ENCODE data around the gene FARP1. TPM values are rescaled to one million over a fixed set of nuclear protein-coding genes. Genes with fewer than 3 reads are reported as not detected.

Gene FARP1
- total RNA-seq, 4 donors from 2014 or later: 13.7 to 38.9 (median 30.2) TPM

DNA sequence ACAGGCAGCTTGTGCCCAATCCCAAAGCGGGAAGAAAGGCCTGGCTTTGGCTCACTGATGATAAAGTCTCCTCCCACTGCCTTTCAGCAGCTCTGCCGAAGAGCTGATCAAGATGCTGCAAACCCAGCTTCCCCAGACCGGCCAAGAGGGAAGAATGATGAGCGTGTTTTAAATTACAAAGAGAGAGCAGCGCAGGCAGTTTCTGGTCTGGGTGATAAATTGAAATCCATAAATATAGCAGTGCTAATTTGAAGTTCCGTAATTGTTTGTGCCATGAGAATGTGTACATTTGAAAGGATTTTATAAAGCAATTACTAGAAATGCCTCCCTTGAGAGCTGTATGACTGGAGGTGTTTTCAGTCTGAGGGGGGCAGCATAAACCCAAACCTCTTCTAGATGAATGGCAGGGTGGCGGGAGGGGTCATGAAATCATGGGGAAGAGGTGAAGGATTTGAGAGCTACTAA lies 262.2 kb downstream of the FARP1 start:
- no peak for ATAC-seq (ENCODE audit: low FRiP score)
- TF ChIP-seq, protein P1, sequence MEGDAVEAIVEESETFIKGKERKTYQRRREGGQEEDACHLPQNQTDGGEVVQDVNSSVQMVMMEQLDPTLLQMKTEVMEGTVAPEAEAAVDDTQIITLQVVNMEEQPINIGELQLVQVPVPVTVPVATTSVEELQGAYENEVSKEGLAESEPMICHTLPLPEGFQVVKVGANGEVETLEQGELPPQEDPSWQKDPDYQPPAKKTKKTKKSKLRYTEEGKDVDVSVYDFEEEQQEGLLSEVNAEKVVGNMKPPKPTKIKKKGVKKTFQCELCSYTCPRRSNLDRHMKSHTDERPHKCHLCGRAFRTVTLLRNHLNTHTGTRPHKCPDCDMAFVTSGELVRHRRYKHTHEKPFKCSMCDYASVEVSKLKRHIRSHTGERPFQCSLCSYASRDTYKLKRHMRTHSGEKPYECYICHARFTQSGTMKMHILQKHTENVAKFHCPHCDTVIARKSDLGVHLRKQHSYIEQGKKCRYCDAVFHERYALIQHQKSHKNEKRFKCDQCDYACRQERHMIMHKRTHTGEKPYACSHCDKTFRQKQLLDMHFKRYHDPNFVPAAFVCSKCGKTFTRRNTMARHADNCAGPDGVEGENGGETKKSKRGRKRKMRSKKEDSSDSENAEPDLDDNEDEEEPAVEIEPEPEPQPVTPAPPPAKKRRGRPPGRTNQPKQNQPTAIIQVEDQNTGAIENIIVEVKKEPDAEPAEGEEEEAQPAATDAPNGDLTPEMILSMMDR (IDR thresholded peaks at IDR 0.05): no peak
- no peak for DNase-seq (ENCODE audit: low spot score)

DNA sequence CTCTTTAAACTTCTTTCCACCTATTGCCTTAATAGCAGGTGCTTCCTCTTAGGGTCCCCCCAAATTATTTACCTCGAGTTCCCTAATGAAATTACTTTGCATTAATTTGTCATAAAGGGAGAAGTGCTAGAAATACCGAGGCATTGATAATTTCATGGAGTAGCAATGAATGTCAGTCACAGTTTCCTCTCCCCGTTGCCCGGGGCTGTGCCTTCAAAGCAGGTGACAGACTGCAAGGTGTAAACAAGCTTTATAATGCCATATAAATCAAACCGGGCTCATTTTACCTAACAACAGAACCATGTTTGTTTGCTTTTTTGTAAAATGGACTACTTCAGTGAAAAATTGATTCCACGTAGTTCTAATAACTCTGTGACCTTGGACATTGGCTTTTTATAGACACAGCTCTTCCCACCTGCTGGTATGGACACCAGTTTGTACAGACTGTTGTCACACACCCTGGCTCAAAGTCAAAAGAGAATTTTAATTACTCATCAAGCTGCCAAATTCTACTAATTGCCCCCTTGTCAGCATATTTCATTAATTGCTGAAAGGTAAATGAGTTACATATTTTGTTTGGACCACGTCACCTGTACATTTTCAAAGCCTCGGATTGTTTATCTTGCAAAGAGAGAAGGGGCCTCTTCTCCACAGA lies 262.9 kb downstream of the FARP1 start:
- DNase-seq (ENCODE audit: low spot score): no peak
- TF ChIP-seq, protein P1 (IDR thresholded peaks at IDR 0.05): no peak
- ATAC-seq (ENCODE audit: low FRiP score): no peak

DNA sequence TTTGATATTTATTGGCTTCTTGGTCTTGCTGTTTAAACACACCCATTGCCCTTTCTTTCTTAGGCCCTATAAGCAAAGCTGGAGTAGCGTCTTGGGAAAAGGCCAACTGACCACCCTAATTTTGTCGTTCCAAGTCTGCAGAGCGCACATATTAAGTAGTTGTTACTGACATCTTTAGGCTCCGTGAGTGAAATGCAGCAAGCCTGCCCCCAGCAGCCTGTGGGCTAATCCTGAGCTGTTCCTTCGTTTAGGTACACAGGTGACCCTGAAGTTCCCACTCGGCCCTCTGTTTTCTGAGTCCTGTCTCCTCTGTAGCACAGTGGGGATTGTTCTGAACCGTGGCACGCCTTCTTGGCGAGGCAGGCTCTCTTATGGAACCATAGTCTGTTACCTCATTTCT lies 263.5 kb downstream of the FARP1 start:
- TF ChIP-seq, protein P1 (IDR thresholded peaks at IDR 0.05): no peak
- ATAC-seq (ENCODE audit: low FRiP score): no peak

DNA sequence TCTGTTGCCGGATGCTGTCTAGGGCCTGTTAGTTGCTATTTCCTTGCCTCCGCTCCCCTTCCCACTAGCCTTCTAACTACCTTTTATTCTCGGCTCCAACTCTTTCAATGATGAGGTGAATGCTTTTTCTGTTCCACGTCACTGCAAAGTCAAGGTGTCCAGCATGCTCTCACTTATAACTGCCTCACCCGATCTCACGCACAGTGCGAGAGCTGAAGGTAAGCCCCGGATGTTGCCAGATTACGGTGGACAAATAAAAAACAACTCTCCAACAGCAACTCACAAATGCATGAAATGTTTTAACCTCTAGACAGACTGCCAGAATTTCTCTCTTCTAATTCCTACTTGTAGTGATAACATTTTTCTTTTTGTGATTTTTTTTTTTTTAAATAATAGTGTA lies 264.1 kb downstream of the FARP1 start:
- TF ChIP-seq, protein P1 (IDR thresholded peaks at IDR 0.05): no peak
- no peak for DNase-seq (ENCODE audit: low spot score)
- no peak for ATAC-seq (ENCODE audit: low FRiP score)

More for the DNA sequence above, 263.5 kb downstream of the FARP1 start:
- DNase-seq (ENCODE audit: low spot score): no peak

DNA sequence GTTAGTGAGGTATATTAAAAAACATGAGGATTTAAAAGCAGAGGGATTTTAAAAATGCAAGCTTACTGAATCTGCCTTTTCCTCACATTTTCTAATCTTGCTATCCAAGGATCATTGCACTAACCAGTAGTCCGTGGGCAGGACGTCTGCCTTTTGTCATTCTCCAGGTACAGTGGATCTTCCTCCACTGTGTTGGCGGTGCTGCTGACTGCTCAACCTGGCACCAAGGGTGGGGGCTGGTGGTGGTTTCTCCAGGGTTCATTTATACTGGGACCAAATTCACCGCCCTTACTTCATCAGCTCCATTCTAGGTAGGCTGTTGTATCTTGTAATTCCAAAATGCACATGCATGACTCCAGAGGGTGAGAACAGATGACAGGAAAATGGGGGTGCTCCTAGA lies 264.7 kb downstream of the FARP1 start:
- TF ChIP-seq, protein P1 (IDR thresholded peaks at IDR 0.05): no peak

DNA sequence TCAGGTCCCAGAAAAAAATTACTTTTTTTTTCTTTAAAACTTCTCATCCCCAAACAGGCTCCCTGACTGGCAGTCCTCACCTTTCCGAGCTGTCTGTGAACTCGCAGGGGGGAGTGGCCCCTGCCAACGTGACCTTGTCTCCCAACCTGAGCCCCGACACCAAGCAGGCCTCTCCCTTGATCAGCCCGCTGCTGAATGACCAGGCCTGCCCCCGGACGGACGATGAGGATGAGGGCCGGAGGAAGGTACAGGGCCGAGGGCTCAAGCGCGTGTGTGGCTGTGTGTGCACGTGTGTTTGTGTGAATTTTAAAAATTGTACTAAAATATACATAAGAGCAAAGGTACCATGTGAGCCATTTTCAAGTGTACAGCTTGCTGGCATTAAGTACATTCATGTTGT lies 266.4 kb downstream of the FARP1 start:
- TF ChIP-seq, protein P1 (IDR thresholded peaks at IDR 0.05): no peak
- ATAC-seq (ENCODE audit: low FRiP score) (no peak), DNase-seq (ENCODE audit: low spot score) (no peak)

More for the DNA sequence above, 264.7 kb downstream of the FARP1 start:
- ATAC-seq (ENCODE audit: low FRiP score) (no peak), DNase-seq (ENCODE audit: low spot score) (no peak)

DNA sequence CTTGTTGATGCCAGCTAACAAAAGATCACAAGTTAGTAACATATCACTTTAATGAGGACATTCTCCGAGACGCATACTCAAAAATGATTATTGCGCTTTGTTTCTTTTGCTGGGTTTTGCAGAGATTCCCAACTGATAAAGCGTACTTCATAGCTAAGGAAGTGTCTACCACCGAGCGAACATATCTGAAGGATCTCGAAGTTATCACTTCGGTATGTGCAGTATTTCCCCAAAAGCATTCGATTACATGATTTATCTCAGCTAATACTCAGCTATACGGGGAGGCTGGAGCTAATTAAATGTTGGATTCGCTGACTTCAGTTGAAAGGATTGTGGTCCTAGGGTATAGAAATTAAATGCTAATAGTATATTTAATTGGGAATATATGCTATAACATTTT lies 267.7 kb downstream of the FARP1 start:
- DNase-seq (ENCODE audit: low spot score) (no peak), ATAC-seq (ENCODE audit: low FRiP score) (no peak)
- TF ChIP-seq, protein P1 (IDR thresholded peaks at IDR 0.05): no peak

All from omental fat pad (tissue), 4 donors.